Astrocyte of the spinal cord (primary cell): Measurements from ENCODE around the gene TECPR1.

Experiments used
- DNase-seq: peaks from one replicate; pipeline ENCODE4 v3.0.0; 2011; ENCODE audit warnings: low read depth, low spot score
- H3K4me3 ChIP-seq: 2 replicates; pipeline ENCODE4 v1.5.1; 2011; ENCODE audit warnings: low read depth, mild to moderate bottlenecking, low read length, moderate library complexity
- CTCF ChIP-seq: IDR thresholded peaks from 2 replicates; pipeline ENCODE4 v1.5.1; 2012; ENCODE audit warnings: low read depth, mild to moderate bottlenecking, low read length, inconsistent platforms
- in situ Hi-C: cut with HindIII; loops from 2 replicates; pipeline ENCODE4 v1.10.0; 2017; ENCODE audit warnings: low sequenced_read_pairs

The TECPR1 gene

DNA sequence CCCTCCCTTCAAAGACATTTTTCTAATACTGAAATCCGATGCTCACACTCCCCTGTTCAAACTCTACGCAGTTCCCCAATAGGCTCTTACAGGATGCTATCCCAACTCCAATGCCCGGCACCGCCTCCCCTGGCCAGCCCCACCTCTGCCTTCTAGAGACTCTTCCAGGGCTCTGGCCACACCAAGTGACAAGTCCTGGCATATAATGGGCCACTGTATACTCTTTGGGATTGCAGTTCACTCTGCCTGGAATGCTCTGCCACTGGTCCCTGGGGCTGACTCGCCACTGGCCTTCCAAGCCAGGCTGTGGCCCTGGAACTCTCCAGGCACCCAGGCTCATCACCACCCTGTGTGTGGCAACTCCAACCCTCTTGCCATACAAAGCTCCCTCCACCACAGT lies 26.4 kb upstream of the TECPR1 start:
- no peak overlapping the region for H3K4me3 ChIP-seq
- no peak for TF ChIP-seq CTCF
- in situ Hi-C loops: no loop called here
- no peak for DNase-seq

DNA sequence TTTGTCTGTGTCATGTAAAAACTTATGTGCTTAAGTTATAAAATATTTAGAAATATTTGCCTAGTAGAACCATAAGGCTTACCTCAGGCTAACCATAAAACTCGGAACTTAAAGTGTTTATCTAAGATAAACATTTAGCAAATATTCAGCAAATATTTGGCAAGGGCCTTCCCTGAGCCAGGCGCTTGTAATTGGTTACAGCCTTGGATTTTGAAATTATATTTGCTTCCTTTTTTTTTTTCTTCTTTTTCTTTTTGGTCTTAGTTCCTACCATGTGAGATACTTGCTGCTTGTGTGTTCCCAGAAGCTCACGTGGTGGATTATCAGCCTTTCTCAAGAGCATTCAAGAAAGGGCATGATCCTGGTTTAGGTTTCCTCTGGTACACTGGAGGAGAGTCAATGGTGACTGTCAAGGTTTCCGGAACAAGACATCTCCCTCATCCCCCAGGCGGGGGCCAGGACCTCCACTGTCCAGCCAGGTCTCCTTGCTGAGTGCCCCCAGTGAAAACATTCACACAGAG lies 24.3 kb upstream of the TECPR1 start:
- no peak overlapping the region for H3K4me3 ChIP-seq
- in situ Hi-C loops: no loop called here
- no peak for TF ChIP-seq CTCF
- DNase-seq: no peak

- no peak overlapping the region for H3K4me3 ChIP-seq
- TF ChIP-seq CTCF: no peak
- no peak for DNase-seq
- in situ Hi-C loops: no loop called here
Observed at GRCh38 chr7:98267303-98267702, 15.3 kb upstream of the TECPR1 start.

DNA sequence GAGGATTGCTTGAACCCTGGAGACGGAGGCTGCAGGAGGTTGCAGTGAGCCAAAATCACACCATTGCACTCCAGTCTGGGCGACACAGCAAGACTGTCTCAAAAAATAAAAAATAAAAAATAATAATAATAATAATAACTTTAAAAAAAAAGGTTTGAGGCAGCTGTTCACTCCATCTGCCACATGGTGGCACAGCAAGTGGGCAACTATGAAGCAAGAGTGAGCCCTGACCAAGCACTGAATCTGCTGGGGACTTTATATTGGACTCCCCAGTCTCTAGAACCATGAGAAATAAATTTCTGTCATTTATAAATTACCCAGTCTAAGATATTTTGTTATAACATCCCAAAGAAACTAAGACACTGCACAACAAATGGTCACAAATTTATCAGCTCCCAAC lies 14.8 kb upstream of the TECPR1 start:
- H3K4me3 ChIP-seq: no peak overlapping the region

DNA sequence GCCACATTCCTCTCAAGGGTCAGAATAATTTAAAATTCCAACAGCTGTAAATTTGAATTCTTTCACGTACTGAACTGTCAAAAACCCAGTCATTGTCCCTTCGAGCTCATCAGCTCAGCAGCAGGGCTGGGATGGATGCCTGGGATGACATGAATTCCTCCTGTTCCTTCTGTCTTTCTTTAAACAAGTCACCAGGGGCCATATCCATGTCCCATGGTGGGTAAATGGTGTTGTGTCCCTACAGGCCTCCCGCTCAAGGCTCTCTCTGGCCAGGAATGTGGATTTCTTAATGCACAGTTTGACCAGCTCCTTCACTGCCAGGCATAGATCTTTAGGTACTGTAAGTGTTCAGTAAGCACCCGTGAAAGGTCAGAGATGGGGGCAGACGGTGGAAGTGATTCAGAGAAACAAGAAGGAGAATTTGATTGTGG lies 13.8 kb upstream of the TECPR1 start:
- in situ Hi-C loops: no loop called here
- no peak for TF ChIP-seq CTCF
- no peak overlapping the region for H3K4me3 ChIP-seq
- DNase-seq: peak; percentile 33

More for the DNA sequence above, 14.8 kb upstream of the TECPR1 start:
- TF ChIP-seq CTCF: peak; percentile 46
- DNase-seq: peak; percentile 23
- in situ Hi-C loops: no loop called here

DNA sequence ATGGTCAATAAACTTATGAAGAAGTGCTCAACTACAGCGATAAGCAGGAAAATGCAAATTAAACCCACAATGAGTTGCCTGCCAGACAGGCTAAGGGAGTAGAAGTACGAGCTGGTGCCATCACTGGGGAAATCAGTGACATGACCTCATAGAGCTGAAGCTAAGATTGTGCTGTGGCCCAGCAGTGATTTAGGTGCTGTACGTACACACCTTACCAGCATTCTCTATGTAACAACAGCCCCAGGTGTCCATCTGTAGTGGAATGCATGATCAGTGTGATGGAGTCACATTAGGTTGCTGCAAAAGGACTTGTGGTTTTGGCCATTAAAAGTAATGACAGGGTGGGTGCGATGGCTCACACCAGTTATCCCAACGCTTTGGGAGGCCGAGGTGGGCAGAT lies 5.7 kb upstream of the TECPR1 start:
- H3K4me3 ChIP-seq: no peak overlapping the region
- no peak for TF ChIP-seq CTCF
- DNase-seq: no peak
- in situ Hi-C loops: no loop called here

DNA sequence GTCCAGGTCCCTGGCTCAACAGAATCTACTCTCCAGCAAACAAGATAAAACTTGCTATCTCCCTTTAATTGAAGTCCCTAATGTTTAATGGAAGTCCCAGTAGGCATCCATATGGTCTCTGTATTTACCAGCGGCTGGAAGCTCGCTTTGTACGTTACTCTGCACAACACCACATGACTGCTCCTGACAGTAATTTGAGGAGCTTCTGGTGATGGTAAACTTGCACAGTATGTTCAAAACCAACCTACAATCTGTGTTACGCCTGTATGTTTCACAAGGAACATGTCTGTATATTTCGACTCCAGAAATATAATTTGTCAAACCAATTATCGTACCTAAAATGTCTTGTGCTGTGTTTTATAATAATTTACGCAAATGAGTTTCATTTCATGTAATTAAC lies 4.4 kb upstream of the TECPR1 start:
- no peak for DNase-seq
- no peak for TF ChIP-seq CTCF
- no peak overlapping the region for H3K4me3 ChIP-seq
- in situ Hi-C loops: no loop called here
